Measurements from ENCODE around the gene SEPTIN7. TPM values are rescaled to one million over a fixed set of nuclear protein-coding genes. Genes with fewer than 3 reads are reported as not detected.

SEPTIN7 gene
- total RNA-seq, 2 donors from 2014 or later: 107 to 164 TPM

GRCh38 chr7:35768346-35768745 lies 32.5 kb upstream of the SEPTIN7 start:
- TF ChIP-seq CTCF (IDR thresholded peaks at IDR 0.05): no peak
- H3K9ac ChIP-seq (ENCODE audit: low read depth in 2 of 2, low read length in 2 of 2): no peak overlapping the region
- DNase-seq: no peak
- H3K27ac ChIP-seq: no peak overlapping the region
- H3K4me1 ChIP-seq: no peaks in the 10 kb centered on the region
- intact Hi-C loops (cut with DNase I): no loop called here
- H3K27me3 ChIP-seq: no peaks in the 10 kb centered on the region
- H3K36me3 ChIP-seq: no peaks in the 10 kb centered on the region
- H3K9me3 ChIP-seq: no peaks in the 10 kb centered on the region
- no peak overlapping the region for H3K4me3 ChIP-seq

DNA sequence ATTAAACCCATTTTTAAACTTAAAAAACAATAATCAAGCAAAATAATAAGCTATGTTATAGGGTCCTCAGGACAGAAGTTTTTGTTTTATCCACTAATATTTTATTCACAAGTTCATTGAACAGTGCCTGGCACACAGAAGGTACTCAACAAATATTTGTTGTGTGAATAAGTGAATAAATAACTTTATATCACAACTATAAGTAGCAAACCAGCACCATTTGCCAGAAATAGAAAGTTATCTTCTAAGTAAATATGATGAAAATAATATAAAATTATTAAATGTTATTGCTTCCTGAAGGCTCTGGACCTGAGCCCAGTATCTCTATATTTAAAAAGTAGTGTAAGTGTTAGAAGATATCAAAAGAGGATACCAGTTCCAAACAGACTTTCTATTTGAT lies 29.1 kb upstream of the SEPTIN7 start:
- DNase-seq: no peak
- H3K27ac ChIP-seq: no peak overlapping the region
- H3K9ac ChIP-seq (ENCODE audit: low read depth in 2 of 2, low read length in 2 of 2): no peak overlapping the region
- no peak overlapping the region for H3K4me3 ChIP-seq
- H3K36me3 ChIP-seq: no peaks in the 10 kb centered on the region
- no peaks in the 10 kb centered on the region for H3K27me3 ChIP-seq
- H3K4me1 ChIP-seq: no peaks in the 10 kb centered on the region
- no peak for TF ChIP-seq CTCF (IDR thresholded peaks at IDR 0.05)
- no peaks in the 10 kb centered on the region for H3K9me3 ChIP-seq
- intact Hi-C loops (cut with DNase I): no loop called here

GRCh38 chr7:35773994-35774393 lies 26.9 kb upstream of the SEPTIN7 start:
- Histone ChIP-seq H3K27ac (no peak overlapping the region), H3K36me3 (no peaks in the 10 kb centered on the region), H3K27me3 (no peaks in the 10 kb centered on the region), H3K4me3 (no peak overlapping the region), H3K4me1 (no peaks in the 10 kb centered on the region), H3K9ac (ENCODE audit: low read depth in 2 of 2, low read length in 2 of 2) (no peak overlapping the region), H3K9me3 (no peaks in the 10 kb centered on the region)
- no peak for DNase-seq
- intact Hi-C loops (cut with DNase I): no loop called here
- TF ChIP-seq CTCF (IDR thresholded peaks at IDR 0.05): no peak

DNA sequence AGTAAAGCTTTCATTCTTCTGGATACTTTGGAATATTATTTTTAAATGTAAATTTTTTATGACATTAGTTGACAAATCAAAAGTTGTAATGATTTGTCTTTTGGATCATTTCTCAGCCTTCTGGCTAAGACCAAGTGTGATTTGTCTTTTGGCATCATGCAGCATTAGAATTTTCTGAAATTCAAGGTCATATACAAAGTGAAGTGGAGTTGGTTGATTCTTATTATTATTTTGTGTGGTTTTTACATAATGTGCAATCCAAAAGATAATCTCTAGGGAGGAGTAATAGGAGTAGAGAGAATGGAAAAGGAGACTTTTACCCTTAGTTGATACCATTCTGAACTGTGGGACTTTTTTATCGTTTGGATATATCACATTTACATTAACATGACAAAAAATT lies 24.2 kb upstream of the SEPTIN7 start:
- H3K27ac ChIP-seq: no peak overlapping the region
- intact Hi-C loops (cut with DNase I): no loop called here
- no peaks in the 10 kb centered on the region for H3K36me3 ChIP-seq
- H3K27me3 ChIP-seq: no peaks in the 10 kb centered on the region
- DNase-seq: no peak
- H3K9me3 ChIP-seq: no peaks in the 10 kb centered on the region
- no peaks in the 10 kb centered on the region for H3K4me1 ChIP-seq
- H3K4me3 ChIP-seq: no peak overlapping the region
- H3K9ac ChIP-seq (ENCODE audit: low read depth in 2 of 2, low read length in 2 of 2): no peak overlapping the region
- no peak for TF ChIP-seq CTCF (IDR thresholded peaks at IDR 0.05)

- Histone ChIP-seq H3K4me3 (no peak overlapping the region), H3K27ac (no peak overlapping the region), H3K4me1 (no peaks in the 10 kb centered on the region), H3K9ac (ENCODE audit: low read depth in 2 of 2, low read length in 2 of 2) (no peak overlapping the region), H3K9me3 (no peaks in the 10 kb centered on the region), H3K27me3 (no peaks in the 10 kb centered on the region), H3K36me3 (no peaks in the 10 kb centered on the region)
- intact Hi-C loops (cut with DNase I): no loop called here
- no peak for TF ChIP-seq CTCF (IDR thresholded peaks at IDR 0.05)
- no peak for DNase-seq
Observed at GRCh38 chr7:35777121-35777520, 23.7 kb upstream of the SEPTIN7 start.

GRCh38 chr7:35780070-35780469 lies 20.8 kb upstream of the SEPTIN7 start:
- H3K4me1 ChIP-seq: no peaks in the 10 kb centered on the region
- intact Hi-C loops (cut with DNase I): no loop called here

More at GRCh38 chr7:35780070-35780469, 20.8 kb upstream of the SEPTIN7 start:
- Histone ChIP-seq H3K9ac (ENCODE audit: low read depth in 2 of 2, low read length in 2 of 2) (no peak overlapping the region), H3K4me3 (no peak overlapping the region), H3K9me3 (no peaks in the 10 kb centered on the region), H3K36me3 (no peaks in the 10 kb centered on the region), H3K27ac (no peak overlapping the region), H3K27me3 (no peaks in the 10 kb centered on the region)
- TF ChIP-seq CTCF (IDR thresholded peaks at IDR 0.05): no peak
- no peak for DNase-seq
